Prostate gland (tissue), 2 donors: ENCODE measurements around the gene TIGD2.

Experiments used
- POLR2A ChIP-seq: fragments of 450-650 bp; IDR thresholded peaks from one replicate; pipeline ENCODE4 v1.6.1; 2016; ENCODE audit warnings: antibody characterized with exemption, mild to moderate bottlenecking
- POLR2AphosphoS5 ChIP-seq: sonication (generic); formaldehyde crosslinking; IDR thresholded peaks from one replicate; pipeline ENCODE4 v1.6.1; 2017; ENCODE audit warnings: antibody characterized with exemption
- TF ChIP-seq, protein P1 (sequence below), 4 experiments: fragments of 200-600 bp in 2 of 4; fragments of 450-650 bp in 2 of 4; sonication (generic) in 2 of 4; IDR thresholded peaks; 1 replicate in 3 of 4; 2 replicates in 1 of 4; pipeline ENCODE4 v1.5.1; 2016 to 2019; ENCODE audit warnings: antibody characterized with exemption in 4 of 4, mild to moderate bottlenecking in 2 of 4, moderate library complexity in 2 of 4

DNA sequence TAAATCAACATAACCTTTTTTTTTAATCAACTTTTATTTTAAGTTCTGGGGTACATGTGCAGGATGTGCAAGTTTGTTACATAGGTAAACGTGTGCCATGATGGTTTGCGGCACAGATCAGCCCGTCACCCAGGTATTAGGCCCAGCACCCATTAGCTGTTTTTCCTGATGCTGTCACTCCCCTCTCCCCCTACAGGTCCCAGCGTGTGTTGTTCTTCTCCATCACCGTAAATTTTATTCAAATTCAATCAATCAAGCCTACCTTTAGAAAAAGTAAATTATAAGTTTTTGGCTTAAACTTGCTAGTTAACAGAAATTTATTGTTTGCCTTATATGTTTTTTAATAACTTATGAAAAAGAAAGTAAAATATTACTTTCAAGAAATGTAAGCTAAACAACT is 25.9 kb downstream of the TIGD2 start:
- TF ChIP-seq, protein P1, sequence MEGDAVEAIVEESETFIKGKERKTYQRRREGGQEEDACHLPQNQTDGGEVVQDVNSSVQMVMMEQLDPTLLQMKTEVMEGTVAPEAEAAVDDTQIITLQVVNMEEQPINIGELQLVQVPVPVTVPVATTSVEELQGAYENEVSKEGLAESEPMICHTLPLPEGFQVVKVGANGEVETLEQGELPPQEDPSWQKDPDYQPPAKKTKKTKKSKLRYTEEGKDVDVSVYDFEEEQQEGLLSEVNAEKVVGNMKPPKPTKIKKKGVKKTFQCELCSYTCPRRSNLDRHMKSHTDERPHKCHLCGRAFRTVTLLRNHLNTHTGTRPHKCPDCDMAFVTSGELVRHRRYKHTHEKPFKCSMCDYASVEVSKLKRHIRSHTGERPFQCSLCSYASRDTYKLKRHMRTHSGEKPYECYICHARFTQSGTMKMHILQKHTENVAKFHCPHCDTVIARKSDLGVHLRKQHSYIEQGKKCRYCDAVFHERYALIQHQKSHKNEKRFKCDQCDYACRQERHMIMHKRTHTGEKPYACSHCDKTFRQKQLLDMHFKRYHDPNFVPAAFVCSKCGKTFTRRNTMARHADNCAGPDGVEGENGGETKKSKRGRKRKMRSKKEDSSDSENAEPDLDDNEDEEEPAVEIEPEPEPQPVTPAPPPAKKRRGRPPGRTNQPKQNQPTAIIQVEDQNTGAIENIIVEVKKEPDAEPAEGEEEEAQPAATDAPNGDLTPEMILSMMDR (IDR thresholded peaks at IDR 0.05) = no peak
- TF ChIP-seq POLR2AphosphoS5 (no peak), POLR2A (no peak)
